Activated CD4-positive, alpha-beta T cell treated with anti-CD3 and anti-CD28 coated beads for 36 hours (primary cell): Measurements from ENCODE around the gene CYP21A2. TPM values are rescaled to one million over a fixed set of nuclear protein-coding genes. Genes with fewer than 3 reads are reported as not detected.

ENCODE experiments used
- ATAC-seq: fragments of 200-7000 bp; cut with Tn5 transposase; one replicate; pipeline ENCODE4 v1.10.0; 2021; ENCODE audit warnings: mild to moderate bottlenecking, moderate library complexity
- CTCF ChIA-PET: fragments of 350-600 bp; sonication (Branson Sonifier 250); formaldehyde crosslinking; loops from one replicate; lab custom pipeline; 2021; ENCODE audit warnings: antibody characterized with exemption; lab: Charles Lee
- POLR2A ChIA-PET: fragments of 350-600 bp; sonication (Branson Sonifier 250); formaldehyde crosslinking; loops from one replicate; lab custom pipeline; 2021; ENCODE audit warnings: antibody characterized with exemption, inconsistent platforms; lab: Charles Lee
- DNase-seq: peaks from one replicate; pipeline ENCODE4 v3.0.0-alpha.2; 2020
- H3K27ac Mint-ChIP-seq: one replicate; pipeline ENCODE4 v1.8.0; 2021; ENCODE audit warnings: mixed read lengths
- H3K27me3 Mint-ChIP-seq: one replicate; pipeline ENCODE4 v1.8.0; 2021; ENCODE audit warnings: mixed read lengths
- H3K36me3 Mint-ChIP-seq: one replicate; pipeline ENCODE4 v1.8.0; 2021; ENCODE audit warnings: low read depth, mixed read lengths
- H3K4me1 Mint-ChIP-seq: one replicate; pipeline ENCODE4 v1.8.0; 2021; ENCODE audit warnings: mixed read lengths
- H3K4me3 Mint-ChIP-seq: one replicate; pipeline ENCODE4 v1.8.0; 2021; ENCODE audit warnings: mild to moderate bottlenecking, moderate library complexity, mixed read lengths
- H3K9me3 Mint-ChIP-seq: one replicate; pipeline ENCODE4 v1.8.0; 2021; ENCODE audit warnings: low read depth, mixed read lengths
- intact Hi-C, 2 experiments: fragments of 100-400 bp; cut with DNase I in 1 of 2; cut with micrococcal nuclease in 1 of 2; formaldehyde crosslinking; loops; one replicate each; pipeline versions ENCODE4 v1.14.2 to v1.15.1; 2022 to 2024; cut with DNase I, micrococcal nuclease
- total RNA-seq, 2 experiments: library from RNA; stranded (reverse); gene quantifications; one replicate each; pipeline ENCODE4 v1.2.3, GENCODE V29; 2021

Gene CYP21A2
- total RNA-seq, 2 experiments from 2014 or later = 0.47 TPM; not detected in 1

GRCh38 chr6:32086661-32087573 is 48.7 kb downstream of the CYP21A2 start:
- H3K27ac Mint-ChIP-seq = no peak overlapping the region
- POLR2A ChIA-PET = no interaction called here
- CTCF ChIA-PET = interaction anchor here (1.2 to 1.5 kb wide), 2 partner anchors 15 to 43 kb away, joined by 3 to 4 read pairs; partner anchors contain the start of gene FKBPL
- H3K36me3 Mint-ChIP-seq = no peaks in the 10 kb centered on the region
- no peak overlapping the region for H3K4me3 Mint-ChIP-seq
- peaks cover 9% of the 10 kb centered on the region for H3K4me1 Mint-ChIP-seq
- ATAC-seq (peak; percentile 37), DNase-seq (peak; percentile 50)
- H3K27me3 Mint-ChIP-seq = peaks cover 26% of the 10 kb centered on the region
- H3K9me3 Mint-ChIP-seq = no peaks in the 10 kb centered on the region
- intact Hi-C loops = loop anchor here in 1 of 2 experiments (1.0 to 5.0 kb wide), 3 partner anchors 67 to 155 kb away; partner anchors contain the start of genes AGPAT1 and PPT2

DNA sequence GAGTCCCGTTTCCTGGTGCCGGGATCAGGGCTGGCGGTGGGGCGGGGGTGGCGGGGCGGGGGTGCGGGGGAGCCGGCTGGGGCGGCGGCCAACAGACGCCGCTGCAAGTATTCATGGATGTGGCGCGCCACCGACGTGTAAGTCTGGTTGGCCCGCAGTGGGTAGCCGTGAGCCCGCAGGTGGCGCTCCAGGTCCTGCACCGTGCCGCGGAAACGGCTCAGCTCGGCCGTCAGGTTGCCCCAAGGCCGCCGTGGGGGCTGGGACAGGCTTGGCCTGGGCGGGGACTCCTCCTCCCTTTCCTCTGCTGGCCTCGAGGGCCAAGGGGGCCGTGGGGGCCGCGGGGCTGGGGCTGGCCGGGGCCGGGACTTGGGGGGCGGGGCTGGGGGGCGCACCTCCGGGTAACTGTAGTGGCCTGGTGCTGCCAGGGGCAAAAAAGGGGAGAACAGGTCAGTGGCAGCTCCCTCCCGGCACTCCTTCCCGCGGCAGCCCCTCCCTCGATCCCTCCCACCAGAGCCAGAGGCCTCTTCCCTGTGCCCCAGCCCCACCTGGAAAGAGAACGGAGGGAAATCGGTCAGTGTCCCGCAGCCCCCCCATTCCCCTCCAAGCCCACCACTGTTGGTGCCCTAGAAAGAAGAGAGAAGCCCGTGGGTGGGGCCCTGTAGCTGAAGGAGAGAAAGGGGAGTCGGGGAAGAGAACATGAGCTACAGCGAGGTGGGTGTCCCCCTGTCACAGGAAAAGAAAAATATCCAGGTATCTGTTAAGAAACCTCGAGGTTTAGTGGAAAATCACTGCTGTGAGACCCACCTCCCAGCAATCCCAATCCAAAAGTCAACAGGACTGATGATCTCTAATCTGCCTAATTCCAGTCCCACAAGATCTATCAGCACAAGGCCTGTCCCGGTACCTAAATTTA is 49.6 kb downstream of the CYP21A2 start:
- intact Hi-C loops = loop anchor here in 1 of 2 experiments (1.0 to 5.0 kb wide), 3 partner anchors 66 to 154 kb away; partner anchors contain the start of genes AGPAT1 and PPT2
- peaks cover 9% of the 10 kb centered on the region for H3K4me1 Mint-ChIP-seq
- peak; percentile 89 for DNase-seq
- H3K27ac Mint-ChIP-seq = no peak overlapping the region
- H3K36me3 Mint-ChIP-seq = no peaks in the 10 kb centered on the region
- no peak overlapping the region for H3K4me3 Mint-ChIP-seq
- no peaks in the 10 kb centered on the region for H3K9me3 Mint-ChIP-seq
- POLR2A ChIA-PET = no interaction called here
- peaks cover 27% of the 10 kb centered on the region for H3K27me3 Mint-ChIP-seq
- CTCF ChIA-PET = interaction anchor here (0.6 to 1.5 kb wide), 5 partner anchors 14 to 192 kb away, joined by 3 to 5 read pairs (median 3); partner anchors contain the start of gene FKBPL
- peak; percentile 93 for ATAC-seq

GRCh38 chr6:32088487-32089049 is 50.4 kb downstream of the CYP21A2 start:
- Mint-ChIP-seq H3K4me3 (no peak overlapping the region), H3K9me3 (no peaks in the 10 kb centered on the region), H3K27me3 (peaks cover 24% of the 10 kb centered on the region), H3K36me3 (no peaks in the 10 kb centered on the region), H3K27ac (no peak overlapping the region), H3K4me1 (peaks cover 9% of the 10 kb centered on the region)
- ChIA-PET POLR2A (no interaction called here), CTCF (interaction anchor here (0.6 to 1.5 kb wide), 3 partner anchors 41 to 359 kb away, joined by 3 to 4 read pairs (median 3); partner anchors contain the start of gene FKBPL)
- DNase-seq (no peak), ATAC-seq (no peak)
- intact Hi-C loops = loop anchor here in 1 of 2 experiments (5.0 kb wide), 1 partner anchor 154 kb away; no protein-coding TSS in a partner anchor

DNA sequence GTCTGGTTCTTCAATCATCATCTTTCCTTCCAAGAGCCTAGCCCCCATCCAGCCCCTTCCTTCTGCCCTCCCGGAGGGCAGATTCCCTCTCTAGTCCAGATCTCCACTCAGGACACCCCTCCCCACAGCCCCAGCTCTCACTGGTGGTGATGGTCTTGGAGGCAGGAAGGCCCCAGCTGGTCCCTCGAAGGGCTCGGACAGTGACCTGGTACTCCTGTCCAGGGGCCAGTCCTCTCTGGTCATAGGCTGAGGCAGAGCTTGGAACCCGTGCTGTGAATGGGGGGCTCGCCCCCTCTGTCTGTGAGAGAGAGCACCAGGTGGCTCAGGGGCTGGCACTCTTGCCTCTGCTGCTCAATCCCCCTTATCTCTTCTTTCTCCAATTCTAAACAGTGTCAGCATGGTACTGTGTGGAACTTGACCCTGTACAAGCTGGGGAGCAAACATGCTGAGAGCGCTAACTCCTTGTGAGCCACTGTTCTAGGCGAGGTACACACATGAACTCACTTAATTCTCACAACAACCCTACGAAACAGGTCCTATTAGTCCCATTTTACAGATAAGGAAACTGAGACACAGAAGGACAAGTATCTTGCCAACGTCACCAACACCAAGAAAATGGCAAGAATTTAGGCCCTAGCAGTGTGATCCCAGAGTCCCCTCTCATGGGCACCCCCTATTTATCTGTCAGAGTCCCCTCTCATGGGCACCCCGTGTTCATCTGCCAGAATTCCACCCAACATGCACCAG is 51.0 kb downstream of the CYP21A2 start:
- Mint-ChIP-seq H3K9me3 (no peaks in the 10 kb centered on the region), H3K4me3 (no peak overlapping the region), H3K27me3 (peaks cover 25% of the 10 kb centered on the region), H3K4me1 (peaks cover 9% of the 10 kb centered on the region), H3K36me3 (no peaks in the 10 kb centered on the region), H3K27ac (no peak overlapping the region)
- CTCF ChIA-PET = interaction anchor here (0.6 to 1.1 kb wide), 4 partner anchors 30 to 359 kb away, joined by 3 read pairs; no protein-coding TSS in a partner anchor
- no peak for ATAC-seq
- POLR2A ChIA-PET = no interaction called here
- no peak for DNase-seq
- intact Hi-C loops = loop anchor here in 1 of 2 experiments (5.0 kb wide), 1 partner anchor 153 kb away; no protein-coding TSS in a partner anchor

Other genes starting within 250 kb of the CYP21A2 start
- gene VARS1, start 242.7 kb upstream of the CYP21A2 start, total RNA-seq = 100 to 1,000 TPM; 147 to 169 TPM
- gene LSM2, start 231.4 kb upstream of the CYP21A2 start, total RNA-seq = 100 to 1,000 TPM; 112 to 124 TPM
- gene HSPA1L, start 223.1 kb upstream of the CYP21A2 start, total RNA-seq = 1 to 10 TPM; 1.9 to 2.2 TPM
- 10 to 100 TPM; 56.1 to 64.7 TPM for gene HSPA1A, start 222.9 kb upstream of the CYP21A2 start, total RNA-seq
- 10 to 100 TPM; 54.6 to 61.1 TPM for gene HSPA1B, start 210.7 kb upstream of the CYP21A2 start, total RNA-seq
- 10 to 100 TPM; 11.6 to 11.8 TPM for gene NEU1, start 175.6 kb upstream of the CYP21A2 start, total RNA-seq
- under 1 TPM; 0.19 to 0.27 TPM for gene SLC44A4, start 159.4 kb upstream of the CYP21A2 start, total RNA-seq
- gene EHMT2, start 140.7 kb upstream of the CYP21A2 start, total RNA-seq = 10 to 100 TPM; 50.1 to 60.4 TPM
- gene ZBTB12, start 136.3 kb upstream of the CYP21A2 start, total RNA-seq = 1 to 10 TPM; 1.9 to 2.4 TPM
- gene C2, start 110.7 kb upstream of the CYP21A2 start, total RNA-seq = 1 to 10 TPM in 1 of 2 experiments, under 1 TPM in 1; 0.96 to 1.5 TPM
- under 1 TPM; 0.69 to 0.96 TPM for gene CFB, start 92.3 kb upstream of the CYP21A2 start, total RNA-seq
- gene NELFE, start 79.4 kb upstream of the CYP21A2 start, total RNA-seq = 10 to 100 TPM; 74.3 to 95.1 TPM
- gene SKIC2, start 79.2 kb upstream of the CYP21A2 start, total RNA-seq = 100 to 1,000 TPM in 1 of 2 experiments, 10 to 100 TPM in 1; 90.2 to 104 TPM
- gene DXO, start 66.3 kb upstream of the CYP21A2 start, total RNA-seq = 10 to 100 TPM; 12.6 to 13.9 TPM
- gene C4A, start 56.4 kb upstream of the CYP21A2 start, total RNA-seq = 1 to 10 TPM; 3.4 to 3.9 TPM
- 1 to 10 TPM; 2.8 to 2.9 TPM for gene C4B, start 23.6 kb upstream of the CYP21A2 start, total RNA-seq
- 1 to 10 TPM; 3.5 to 3.8 TPM for gene TNXB, start 70.9 kb downstream of the CYP21A2 start, total RNA-seq
- 10 to 100 TPM; 60.2 to 63.4 TPM for gene ATF6B, start 89.8 kb downstream of the CYP21A2 start, total RNA-seq
- 1 to 10 TPM; 5.2 to 5.7 TPM for gene FKBPL, start 91.9 kb downstream of the CYP21A2 start, total RNA-seq
- under 1 TPM; 0.43 to 0.79 TPM for gene PRRT1, start 113.5 kb downstream of the CYP21A2 start, total RNA-seq
- 10 to 100 TPM in 1 of 2 experiments, 1 to 10 TPM in 1; 9.9 to 10.1 TPM for gene PPT2, start 115.7 kb downstream of the CYP21A2 start, total RNA-seq
- gene EGFL8, start 126.2 kb downstream of the CYP21A2 start, total RNA-seq = 10 to 100 TPM in 1 of 2 experiments, 1 to 10 TPM in 1; 9.1 to 10.9 TPM
- 10 to 100 TPM; 30.4 to 30.5 TPM for gene AGPAT1, start 137.7 kb downstream of the CYP21A2 start, total RNA-seq
- gene RNF5, start 140.0 kb downstream of the CYP21A2 start, total RNA-seq = 10 to 100 TPM; 51.7 to 65.6 TPM
- 10 to 100 TPM; 24.4 to 28.0 TPM for gene AGER, start 145.8 kb downstream of the CYP21A2 start, total RNA-seq
- gene PBX2, start 151.8 kb downstream of the CYP21A2 start, total RNA-seq = 10 to 100 TPM; 64.9 to 77.9 TPM
- 10 to 100 TPM; 82.6 to 94.8 TPM for gene GPSM3, start 154.2 kb downstream of the CYP21A2 start, total RNA-seq
- gene NOTCH4, start 185.7 kb downstream of the CYP21A2 start, total RNA-seq = 1 to 10 TPM in 1 of 2 experiments, under 1 TPM in 1; 0.69 to 1.1 TPM